COLO668 (cell line): ENCODE results near the gene SMYD3.
A peak's percentile ranks its signal among the peaks of the same experiment; 100 is the strongest.
"Not testable (repeated sequence)": the region's sequence is repeated elsewhere in the genome, so short reads cannot be mapped to it uniquely, and the experiment has no call there.

Experiments
- DNase-seq: peaks from one replicate; lab custom pipeline; 2025; ENCODE audit not compliant: unreplicated experiment; lab: John Stamatoyannopoulos, UW

SMYD3 gene

GRCh38 chr1:245825128-245825901 lies 681.8 kb downstream of the SMYD3 start:
- no peak for DNase-seq

DNA sequence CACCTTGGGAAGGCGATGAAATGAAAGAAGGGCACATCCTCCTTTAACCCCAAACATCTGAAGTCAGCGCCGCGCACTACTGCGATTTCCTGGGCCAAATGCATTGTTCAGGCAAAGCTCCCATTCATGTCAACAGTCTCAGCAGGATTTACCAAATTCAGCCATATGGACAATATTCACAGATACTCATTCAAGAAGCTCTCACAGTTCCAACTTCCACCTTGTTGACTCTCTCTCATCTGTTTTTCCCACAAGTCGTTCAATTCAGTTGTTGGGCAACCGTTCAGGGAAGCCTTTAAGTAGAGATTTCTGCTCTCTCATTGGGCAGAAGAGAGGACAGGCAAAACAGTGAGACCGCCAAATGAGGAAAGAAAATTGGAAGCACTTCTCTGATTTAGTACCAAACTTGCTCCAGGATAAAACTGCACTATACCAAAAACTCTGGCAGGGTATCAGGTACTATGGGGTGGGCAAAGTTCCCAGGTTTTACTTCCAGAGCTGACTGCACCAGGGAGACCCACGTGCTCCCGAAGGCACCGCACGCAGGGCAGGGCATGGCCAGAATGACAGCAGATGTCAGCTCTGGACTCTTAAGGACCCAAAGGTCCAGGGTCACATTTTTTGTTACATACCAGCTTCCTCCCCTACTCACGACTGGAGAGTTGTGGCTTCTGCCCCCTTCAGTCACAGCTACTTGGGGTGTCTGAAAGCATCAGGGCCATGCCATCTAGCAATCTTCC lies 683.5 kb downstream of the SMYD3 start:
- DNase-seq, result no peak

GRCh38 chr1:245822996-245823395 lies 684.1 kb downstream of the SMYD3 start:
- no peak for DNase-seq

DNA sequence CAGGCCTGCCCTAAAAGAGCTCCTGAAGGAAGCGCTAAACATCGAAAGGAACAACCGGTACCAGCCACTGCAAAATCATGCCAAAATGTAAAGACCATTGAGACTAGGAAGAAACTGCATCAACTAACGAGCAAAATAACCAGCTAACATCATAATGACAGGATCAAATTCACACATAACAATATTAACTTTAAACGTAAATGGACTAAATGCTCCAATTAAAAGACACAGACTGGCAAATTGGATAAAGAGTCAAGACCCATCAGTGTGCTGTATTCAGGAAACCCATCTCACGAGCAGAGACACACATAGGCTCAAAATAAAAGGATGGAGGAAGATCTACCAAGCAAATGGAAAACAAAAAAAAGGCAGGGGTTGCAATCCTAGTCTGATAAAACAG lies 688.7 kb downstream of the SMYD3 start:
- DNase-seq, result not testable (repeated sequence)

DNA sequence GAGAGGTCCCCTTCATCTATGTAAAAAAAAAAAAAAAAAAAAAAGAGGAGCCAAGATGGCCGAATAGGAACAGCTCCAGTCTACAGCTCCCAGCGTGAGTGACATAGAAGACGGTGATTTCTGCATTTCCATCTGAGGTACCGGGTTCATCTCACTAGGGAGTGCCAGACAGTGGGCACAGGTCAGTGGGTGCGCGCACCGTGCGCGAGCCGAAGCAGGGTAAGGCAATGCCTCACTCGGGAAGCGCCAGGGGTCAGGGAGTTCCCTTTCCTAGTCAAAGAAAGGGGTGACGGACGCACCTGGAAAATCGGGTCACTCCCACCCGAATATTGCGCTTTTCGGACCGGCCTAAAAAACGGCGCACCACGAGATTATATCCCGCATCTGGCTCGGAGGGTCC lies 690.6 kb downstream of the SMYD3 start:
- not testable (repeated sequence) for DNase-seq

DNA sequence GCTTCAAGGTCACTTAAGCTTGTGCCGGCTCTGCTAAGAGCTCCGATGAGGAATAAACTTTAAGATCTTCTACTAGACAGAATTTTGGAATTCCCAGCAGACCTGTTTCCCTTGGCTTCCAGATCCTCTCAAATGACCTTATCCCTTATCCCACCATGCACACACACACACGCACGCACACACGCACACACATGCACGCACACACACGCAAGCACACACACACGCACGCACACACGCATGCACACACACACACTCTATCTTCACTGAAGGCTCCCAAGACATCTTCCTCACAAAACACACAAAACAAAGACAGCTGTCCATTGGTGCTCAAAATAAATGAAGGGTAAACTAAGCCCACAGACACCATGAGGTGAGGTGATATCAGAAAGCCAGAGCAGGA lies 692.4 kb downstream of the SMYD3 start:
- DNase-seq, result no peak

GRCh38 chr1:245812278-245812677 lies 694.8 kb downstream of the SMYD3 start:
- no peak for DNase-seq

- peak; percentile 83 for DNase-seq
Observed at GRCh38 chr1:245810789-245811337, 696.2 kb downstream of the SMYD3 start.

GRCh38 chr1:245810181-245810769 lies 696.8 kb downstream of the SMYD3 start:
- DNase-seq, result no peak

GRCh38 chr1:245809361-245809760 lies 697.7 kb downstream of the SMYD3 start:
- peak; percentile 24 for DNase-seq

GRCh38 chr1:245807954-245808719 lies 698.9 kb downstream of the SMYD3 start:
- peak; percentile 32 for DNase-seq

- DNase-seq, result peak; percentile 50
Observed at GRCh38 chr1:245807306-245807705, 699.8 kb downstream of the SMYD3 start.

DNA sequence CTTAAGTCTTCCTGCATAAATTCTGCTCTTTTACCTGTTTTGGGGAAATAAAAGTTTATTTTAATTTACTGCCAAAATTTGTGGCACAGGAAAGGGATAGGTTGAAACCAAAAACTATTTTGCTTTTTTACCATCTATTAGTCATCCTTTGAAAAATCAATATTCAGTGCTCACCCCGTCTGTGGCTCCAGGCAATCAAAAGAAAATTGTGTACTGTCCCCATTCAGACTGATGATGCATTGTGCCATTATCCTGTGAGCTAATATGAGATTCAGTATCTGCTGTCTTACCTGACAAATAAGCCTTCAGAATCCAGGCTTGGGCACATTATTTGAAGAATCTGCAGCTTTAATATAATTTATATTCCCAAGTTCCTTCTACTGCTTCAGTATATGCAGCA lies 701.5 kb downstream of the SMYD3 start:
- no peak for DNase-seq

DNA sequence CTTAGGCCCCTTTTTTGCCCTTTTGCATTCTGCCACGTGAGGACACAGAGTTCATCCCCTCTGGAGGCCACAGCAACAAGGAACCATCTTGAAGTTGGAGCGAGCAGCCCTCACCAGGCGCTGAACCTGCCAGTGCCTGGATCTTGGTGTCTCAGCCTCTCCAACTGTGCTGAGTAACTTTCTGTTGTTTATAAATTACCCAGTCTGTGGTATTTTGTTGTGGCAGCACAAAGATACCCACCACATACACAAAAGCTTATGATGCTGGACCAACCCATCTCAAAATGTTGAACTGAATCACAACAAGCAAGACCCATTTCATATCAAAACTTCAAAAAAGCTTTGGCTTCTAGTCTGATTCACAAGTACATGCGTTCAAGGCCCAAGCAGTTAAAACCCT lies 702.4 kb downstream of the SMYD3 start:
- DNase-seq, result no peak

DNA sequence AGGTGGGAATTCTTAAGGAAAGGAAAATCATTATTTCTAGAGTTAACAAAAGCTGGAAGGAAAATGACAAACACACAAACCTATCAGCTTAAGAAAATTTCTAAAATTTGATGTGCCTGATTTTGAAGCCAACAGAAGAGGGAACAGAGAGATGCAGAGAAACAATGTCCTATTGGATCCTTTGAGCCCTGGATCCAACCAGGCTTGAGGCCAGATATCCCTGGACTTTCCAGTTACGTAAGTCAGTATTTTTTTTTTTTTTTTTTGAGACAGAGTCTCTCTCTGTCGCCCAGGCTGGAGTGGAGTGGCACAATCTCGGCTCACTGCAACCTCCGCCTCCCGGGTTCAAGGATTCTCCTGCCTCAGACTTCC lies 703.4 kb downstream of the SMYD3 start:
- no peak for DNase-seq

DNA sequence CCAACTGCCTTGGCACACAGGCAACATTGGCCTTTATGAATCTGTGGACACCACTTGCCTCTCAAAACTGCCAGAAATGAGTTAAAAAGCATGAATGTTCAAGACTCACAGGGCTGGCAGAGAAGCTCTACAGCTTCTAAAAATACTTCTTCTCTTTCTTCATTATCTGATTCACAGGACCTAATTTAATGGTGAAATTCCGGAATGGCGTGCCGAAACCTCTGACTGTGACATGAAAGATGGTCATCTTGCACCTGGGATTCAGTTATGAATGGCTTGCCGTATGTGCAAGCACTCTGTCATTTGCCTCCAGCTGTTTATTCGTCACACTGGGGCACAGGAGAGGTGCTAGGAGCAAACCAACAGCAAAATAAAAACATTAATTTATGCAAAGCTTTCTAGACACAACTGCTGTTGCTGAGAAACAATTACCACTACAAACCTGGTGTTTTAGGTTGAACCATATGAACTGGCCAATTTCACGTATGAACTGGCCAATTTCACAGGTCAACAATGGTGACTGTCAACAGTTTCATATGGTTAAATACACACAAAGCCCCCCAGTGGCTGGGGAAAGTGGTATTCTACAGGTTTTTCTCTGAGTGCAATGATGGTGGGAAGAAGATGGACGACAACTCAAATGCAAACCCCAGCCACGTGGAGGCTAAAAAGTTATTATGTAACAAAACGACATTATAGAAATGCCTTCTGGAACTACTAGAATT lies 704.0 kb downstream of the SMYD3 start:
- DNase-seq, result no peak

- DNase-seq, result no peak
Observed at GRCh38 chr1:245800901-245801605, 706.0 kb downstream of the SMYD3 start.

GRCh38 chr1:245798349-245798711 lies 708.7 kb downstream of the SMYD3 start:
- DNase-seq, result no peak

DNA sequence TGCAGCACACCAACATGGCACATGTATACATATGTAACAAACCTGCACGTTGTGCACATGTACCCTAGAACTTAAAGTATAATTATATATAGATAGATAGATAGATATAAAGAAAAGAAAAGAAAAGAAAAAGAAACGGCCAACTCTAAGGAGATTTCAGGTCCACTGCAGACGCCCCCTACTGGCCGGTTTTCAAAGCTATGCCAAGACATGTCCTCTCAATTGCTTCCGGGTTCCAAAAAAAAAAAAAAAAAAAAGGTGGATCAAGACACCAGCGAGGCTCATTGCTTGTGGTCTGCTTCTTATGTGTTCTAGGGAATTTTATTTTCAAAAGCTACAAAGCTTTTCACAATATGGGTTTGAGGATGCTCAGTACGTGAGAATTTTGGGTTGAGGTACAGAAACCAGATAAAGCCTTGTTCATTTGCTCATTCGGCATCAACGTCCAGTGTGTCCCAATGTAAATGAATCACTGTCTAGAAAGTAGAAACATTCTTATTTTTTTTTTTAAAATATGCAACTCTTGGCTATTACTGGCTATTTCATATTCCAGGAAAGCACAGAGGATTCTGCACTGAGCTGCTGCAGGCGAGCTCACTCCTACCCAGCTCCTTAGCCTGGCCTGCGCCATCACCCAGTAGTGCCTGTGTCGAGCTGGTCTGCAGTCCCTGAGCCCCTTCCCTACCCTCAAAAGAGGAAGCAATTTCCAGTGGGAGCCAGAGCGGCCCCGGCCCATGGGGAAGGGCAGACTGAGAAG lies 709.3 kb downstream of the SMYD3 start:
- DNase-seq, result peak; percentile 23
